Measurements from ENCODE around the gene DUSP1. TPM values are rescaled to one million over a fixed set of nuclear protein-coding genes. Genes with fewer than 3 reads are reported as not detected.

The DUSP1 gene
- total and polyA plus RNA-seq, 10 of the 15 experiments (the other 5 are each of a cell fraction or from before 2014, with no cell fraction given): 1.4 to 6.2 (median 3.9) TPM

DNA sequence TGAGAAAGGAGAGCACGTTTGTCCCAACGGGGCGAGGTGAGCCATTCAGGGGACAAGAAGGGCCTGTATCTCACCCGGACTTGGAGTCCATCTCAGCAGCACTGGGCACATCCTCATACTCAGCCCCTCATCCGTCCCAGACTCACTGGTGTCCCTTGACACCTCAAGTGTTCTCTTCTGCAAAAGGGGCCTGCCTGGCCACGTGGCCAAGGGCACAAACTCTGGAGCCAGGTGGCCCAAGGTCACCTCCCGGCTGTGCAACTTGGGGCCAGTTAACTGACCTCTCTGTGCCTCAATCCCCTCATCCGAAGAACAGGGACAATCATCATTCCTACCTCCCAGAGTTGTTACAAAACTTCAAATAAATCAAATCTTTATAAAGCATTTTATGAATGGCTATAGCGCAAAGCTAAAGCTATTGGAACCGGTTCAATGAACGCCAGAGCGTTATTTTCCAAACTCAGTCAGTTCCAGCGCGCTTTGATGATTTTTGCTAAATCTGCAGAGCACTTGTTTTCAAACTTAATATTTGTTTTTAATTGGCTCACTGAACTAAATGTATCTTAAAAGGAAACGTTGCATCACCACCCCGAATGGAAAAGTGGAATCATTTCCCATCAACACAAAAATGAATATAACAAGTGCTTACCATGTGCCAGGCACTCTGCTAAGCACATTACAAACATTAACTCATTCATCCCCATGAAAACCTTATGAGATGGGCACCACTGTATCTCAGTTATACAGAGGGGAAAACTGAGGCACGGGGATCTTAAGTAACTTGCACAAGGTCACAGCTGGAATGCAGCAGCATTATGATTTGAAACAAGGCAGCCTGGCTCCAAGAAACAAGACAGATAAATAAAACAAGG is 49.3 kb downstream of the DUSP1 start:
- H3K79me2 ChIP-seq (ENCODE audit: control insufficient read depth, insufficient read depth, low read length): no peaks in the 10 kb centered on the region
- H3K27ac ChIP-seq (ENCODE audit: control insufficient read depth, insufficient read depth): no peak overlapping the region
- no peaks in the 10 kb centered on the region for H3K36me3 ChIP-seq (ENCODE audit: control insufficient read depth in 2 of 2, insufficient read depth in 2 of 2, low read length in 1 of 2)
- H3K4me2 ChIP-seq (ENCODE audit: control insufficient read depth, insufficient read depth): no peak overlapping the region
- H3K4me1 ChIP-seq (ENCODE audit: control insufficient read depth, insufficient read depth, low read length): no peaks in the 10 kb centered on the region
- DNase-seq (ENCODE audit: low read depth, low spot score): no peak
- TF ChIP-seq NFYA (IDR thresholded peaks at IDR 0.05; ENCODE audit: borderline replicate concordance, low read depth, low read length) (no peak), MTA2 (IDR thresholded peaks at IDR 0.05; ENCODE audit: low read depth) (no peak)
- TF ChIP-seq, protein P1, sequence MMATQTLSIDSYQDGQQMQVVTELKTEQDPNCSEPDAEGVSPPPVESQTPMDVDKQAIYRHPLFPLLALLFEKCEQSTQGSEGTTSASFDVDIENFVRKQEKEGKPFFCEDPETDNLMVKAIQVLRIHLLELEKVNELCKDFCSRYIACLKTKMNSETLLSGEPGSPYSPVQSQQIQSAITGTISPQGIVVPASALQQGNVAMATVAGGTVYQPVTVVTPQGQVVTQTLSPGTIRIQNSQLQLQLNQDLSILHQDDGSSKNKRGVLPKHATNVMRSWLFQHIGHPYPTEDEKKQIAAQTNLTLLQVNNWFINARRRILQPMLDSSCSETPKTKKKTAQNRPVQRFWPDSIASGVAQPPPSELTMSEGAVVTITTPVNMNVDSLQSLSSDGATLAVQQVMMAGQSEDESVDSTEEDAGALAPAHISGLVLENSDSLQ (IDR thresholded peaks at IDR 0.05): no peak
- ChIA-PET SMC1A (ENCODE audit: uncharacterized antibody, unreplicated experiment) (no interaction called here), RAD21 (ENCODE audit: unreplicated experiment) (no interaction called here), POLR2A (no interaction called here), CTCF (interaction anchor here (2.5 kb wide), 1 partner anchor 211 kb away, joined by 8 read pairs; no protein-coding TSS in a partner anchor)
- in situ Hi-C loops (cut with MboI) (no loop called here), intact Hi-C loops (cut with micrococcal nuclease; ENCODE audit: unreplicated experiment) (no loop called here)
- H3K9ac ChIP-seq (ENCODE audit: control insufficient read depth, insufficient read depth, low read length): no peak overlapping the region
- 50% methylated on average over 17 of the region's 17 CpGs for WGBS (ENCODE audit: insufficient coverage, insufficient replicate concordance, low lambda C conversion rate, missing lambda C conversion rate)
- H3K27me3 ChIP-seq (replicated peaks in 1 of 2; ENCODE audit: control insufficient read depth in 2 of 2, insufficient read depth in 2 of 2, low read length in 1 of 2): no peaks in the 10 kb centered on the region; a peak in 2 of 4 replicates
- no peak for FAIRE-seq
- H2AFZ ChIP-seq (ENCODE audit: control insufficient read depth, low read depth, low read length): no peak overlapping the region
- no peak for ATAC-seq
- H3K4me3 ChIP-seq: no peak overlapping the region
- H4K20me1 ChIP-seq (ENCODE audit: control insufficient read depth, insufficient read depth): no peaks in the 10 kb centered on the region
- no peaks in the 10 kb centered on the region; the same call in 2 of the 3 replicates for H3K9me3 ChIP-seq (replicated peaks; ENCODE audit: control insufficient read depth, insufficient read depth, low read length)
- no TSS peak for BruUV-seq (replicated peaks)

DNA sequence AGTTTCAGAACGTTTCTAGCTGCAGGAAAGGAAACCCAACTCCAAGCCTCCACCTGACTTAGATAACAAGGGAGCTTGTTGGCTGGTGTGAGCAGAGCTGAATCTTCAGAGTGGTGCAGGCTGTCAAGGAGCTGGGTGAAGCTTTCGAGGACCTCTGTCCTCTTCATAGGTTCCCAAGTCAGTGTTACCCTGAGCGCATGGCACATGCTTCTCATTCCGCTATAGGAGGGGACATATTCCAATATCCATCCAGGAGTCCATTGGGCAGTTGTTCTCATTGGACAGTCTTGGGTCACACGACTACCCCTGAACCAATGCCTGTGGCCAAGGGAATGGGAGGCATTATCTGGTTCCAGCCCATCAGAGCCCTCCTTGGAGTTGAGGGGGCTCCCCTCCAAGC is 50.3 kb downstream of the DUSP1 start:
- FAIRE-seq (no peak), DNase-seq (ENCODE audit: low read depth, low spot score) (no peak), ATAC-seq (no peak)
- Histone ChIP-seq H3K9ac (ENCODE audit: control insufficient read depth, insufficient read depth, low read length) (no peak overlapping the region), H3K4me1 (ENCODE audit: control insufficient read depth, insufficient read depth, low read length) (no peaks in the 10 kb centered on the region), H3K79me2 (ENCODE audit: control insufficient read depth, insufficient read depth, low read length) (no peaks in the 10 kb centered on the region), H3K9me3 (replicated peaks; ENCODE audit: control insufficient read depth, insufficient read depth, low read length) (no peaks in the 10 kb centered on the region; the same call in 2 of the 3 replicates), H3K4me2 (ENCODE audit: control insufficient read depth, insufficient read depth) (no peak overlapping the region), H2AFZ (ENCODE audit: control insufficient read depth, low read depth, low read length) (no peak overlapping the region), H3K4me3 (no peak overlapping the region), H4K20me1 (ENCODE audit: control insufficient read depth, insufficient read depth) (no peaks in the 10 kb centered on the region), H3K27ac (ENCODE audit: control insufficient read depth, insufficient read depth) (no peak overlapping the region), H3K36me3 (ENCODE audit: control insufficient read depth in 2 of 2, insufficient read depth in 2 of 2, low read length in 1 of 2) (no peaks in the 10 kb centered on the region), H3K27me3 (replicated peaks in 1 of 2; ENCODE audit: control insufficient read depth in 2 of 2, insufficient read depth in 2 of 2, low read length in 1 of 2) (no peaks in the 10 kb centered on the region; a peak in 2 of 4 replicates)
- POLR2A ChIA-PET: no interaction called here
- CTCF ChIA-PET: interaction anchor here (1.2 to 1.5 kb wide), 3 partner anchors 51 to 212 kb away, joined by 3 to 7 read pairs (median 4); no protein-coding TSS in a partner anchor
- no TSS peak for BruUV-seq (replicated peaks)
- SMC1A ChIA-PET (ENCODE audit: uncharacterized antibody, unreplicated experiment): interaction anchor here (1.1 to 1.3 kb wide), 2 partner anchors 51 to 191 kb away, joined by 4 to 6 read pairs; partner anchors contain the start of gene DUSP1
- 54% methylated on average over 5 of the region's 5 CpGs for WGBS (ENCODE audit: insufficient coverage, insufficient replicate concordance, low lambda C conversion rate, missing lambda C conversion rate)
- RAD21 ChIA-PET (ENCODE audit: unreplicated experiment): interaction anchor here (0.9 to 1.5 kb wide), 3 partner anchors 44 to 213 kb away, joined by 3 to 5 read pairs (median 4); no protein-coding TSS in a partner anchor
- TF ChIP-seq, protein P2, sequence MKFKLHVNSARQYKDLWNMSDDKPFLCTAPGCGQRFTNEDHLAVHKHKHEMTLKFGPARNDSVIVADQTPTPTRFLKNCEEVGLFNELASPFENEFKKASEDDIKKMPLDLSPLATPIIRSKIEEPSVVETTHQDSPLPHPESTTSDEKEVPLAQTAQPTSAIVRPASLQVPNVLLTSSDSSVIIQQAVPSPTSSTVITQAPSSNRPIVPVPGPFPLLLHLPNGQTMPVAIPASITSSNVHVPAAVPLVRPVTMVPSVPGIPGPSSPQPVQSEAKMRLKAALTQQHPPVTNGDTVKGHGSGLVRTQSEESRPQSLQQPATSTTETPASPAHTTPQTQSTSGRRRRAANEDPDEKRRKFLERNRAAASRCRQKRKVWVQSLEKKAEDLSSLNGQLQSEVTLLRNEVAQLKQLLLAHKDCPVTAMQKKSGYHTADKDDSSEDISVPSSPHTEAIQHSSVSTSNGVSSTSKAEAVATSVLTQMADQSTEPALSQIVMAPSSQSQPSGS (IDR thresholded peaks at IDR 0.05; ENCODE audit: low read length): no peak
- TF ChIP-seq CBFB (IDR thresholded peaks at IDR 0.05; ENCODE audit: low read depth): no peak
- TF ChIP-seq KDM1A (IDR thresholded peaks at IDR 0.05; ENCODE audit: borderline replicate concordance): no peak
- intact Hi-C loops (cut with micrococcal nuclease; ENCODE audit: unreplicated experiment): no loop called here
- in situ Hi-C loops (cut with MboI): no loop called here

All from GM12878 (cell line).